Measurements from ENCODE around the gene DPP7. TPM values are rescaled to one million over a fixed set of nuclear protein-coding genes. Genes with fewer than 3 reads are reported as not detected.

DPP7 gene
- total and polyA plus RNA-seq, 2 of the 8 experiments (the other 6 are each of a cell fraction or from before 2014, with no cell fraction given), result 21.2 to 26.8 TPM

DNA sequence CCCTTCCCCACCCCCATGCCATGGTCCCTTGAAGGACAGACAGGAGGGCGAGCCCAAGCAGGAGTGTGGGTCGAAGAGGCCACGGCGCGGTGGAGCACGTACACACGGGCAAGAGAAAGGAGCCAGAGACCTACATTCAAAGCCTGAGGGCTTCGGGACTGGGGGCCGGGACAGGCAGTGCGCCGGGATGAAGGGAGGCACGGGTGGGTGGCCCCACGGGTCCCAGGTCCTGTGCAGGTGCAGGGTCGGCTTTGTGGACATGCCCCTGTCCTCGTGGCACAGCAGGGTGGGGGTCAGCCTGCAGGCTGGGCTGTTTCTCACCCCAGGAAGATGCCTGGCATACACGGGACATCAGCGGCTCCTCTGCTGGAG is 45.5 kb upstream of the DPP7 start:
- no peak overlapping the region for H3K4me3 ChIP-seq (ENCODE audit: extremely low read depth in 1 of 4, insufficient read depth in 2 of 4, low read depth in 3 of 4, low read length in 4 of 4)
- no peaks in the 10 kb centered on the region for H3K36me3 ChIP-seq (ENCODE audit: control insufficient read depth in 2 of 4, insufficient read depth in 4 of 4, low read length in 3 of 4)
- H3K56ac ChIP-seq (replicated peaks; ENCODE audit: insufficient read length, low read depth, low read length), result no peak overlapping the region
- H2BK5ac ChIP-seq (ENCODE audit: low read depth, low read length), result no peak overlapping the region
- no peak overlapping the region for H3K27ac ChIP-seq (ENCODE audit: low read depth, low read length)
- H3K9me3 ChIP-seq (ENCODE audit: insufficient read depth in 2 of 2, low read depth in 1 of 2, low read length in 1 of 2), result no peaks in the 10 kb centered on the region
- ChIA-PET CTCF (ENCODE audit: partially characterized antibody) (interaction anchor here (0.8 kb wide), 1 partner anchor 15 kb away, joined by 5 read pairs; no protein-coding TSS in a partner anchor), POLR2A (ENCODE audit: partially characterized antibody) (no interaction called here)
- DNase-seq (ENCODE audit: low read depth in 1 of 2, low spot score in 2 of 2) (no peak), FAIRE-seq (no peak)
- H3K23ac ChIP-seq (ENCODE audit: insufficient read length), result no peak overlapping the region
- H2BK15ac ChIP-seq (ENCODE audit: low read length), result no peak overlapping the region
- peaks cover 0 to 13% (median 12%) of the 10 kb centered on the region in 4 experiments; a peak in 6 of 7 replicates for H3K4me1 ChIP-seq (replicated peaks in 1 of 4; ENCODE audit: control insufficient read depth in 3 of 4, insufficient read depth in 4 of 4, low read length in 3 of 4)
- H3K9ac ChIP-seq (replicated peaks in 1 of 4; ENCODE audit: extremely low read depth in 1 of 4, low read depth in 3 of 4, low read length in 3 of 4), result no peak overlapping the region
- WGBS, 2 experiments (ENCODE audit: extremely low coverage in 1 of 2, insufficient coverage in 1 of 2, insufficient read length in 1 of 2, insufficient replicate concordance in 2 of 2, low coverage in 1 of 2, low lambda C conversion rate in 2 of 2, missing lambda C conversion rate in 1 of 2), result 75% methylated on average over 15 of the region's 17 CpGs; no CpG with 5 or more reads in 1 of the 2 experiments
- peaks cover 56 to 96% (median 91%) of the 10 kb centered on the region in 4 experiments for H3K27me3 ChIP-seq (replicated peaks in 1 of 4; ENCODE audit: control insufficient read depth in 3 of 4, extremely low read depth in 1 of 4, insufficient read depth in 3 of 4, low read length in 3 of 4)
- no peak overlapping the region for H3K4ac ChIP-seq (replicated peaks; ENCODE audit: insufficient read length, low read depth, low read length)
- H4K8ac ChIP-seq (ENCODE audit: extremely low read depth, insufficient read depth, low read length), result no peak overlapping the region
- no peak overlapping the region for H4K5ac ChIP-seq (ENCODE audit: insufficient read length, low read depth, low read length)
- no peak overlapping the region; a peak in 1 of 4 replicates for H3K4me2 ChIP-seq (ENCODE audit: insufficient read depth in 1 of 2, low read depth in 2 of 2, low read length in 2 of 2)
- peaks cover 0 to 23% of the 10 kb centered on the region in 2 experiments for H4K20me1 ChIP-seq (replicated peaks in 1 of 2; ENCODE audit: control insufficient read depth in 1 of 2, insufficient read depth in 2 of 2, low read length in 2 of 2)
- H2BK12ac ChIP-seq (ENCODE audit: low read depth, low read length), result no peak overlapping the region
- no peak overlapping the region for H2AK5ac ChIP-seq (ENCODE audit: low read depth, low read length)
- H2AFZ ChIP-seq (ENCODE audit: low read length), result no peak overlapping the region
- no peak overlapping the region for H2BK120ac ChIP-seq (replicated peaks; ENCODE audit: low read depth, low read length)
- no peaks in the 10 kb centered on the region for H3K79me2 ChIP-seq (ENCODE audit: control insufficient read depth in 1 of 2, insufficient read depth in 2 of 2, low read length in 2 of 2)
- H3K79me1 ChIP-seq (ENCODE audit: low read depth, low read length), result no peaks in the 10 kb centered on the region; the same call in 1 of the 2 replicates
- H3K14ac ChIP-seq (ENCODE audit: insufficient read length), result no peak overlapping the region
- H3K18ac ChIP-seq (ENCODE audit: extremely low read depth, low read length), result no peak overlapping the region
- H2BK20ac ChIP-seq (ENCODE audit: low read length), result no peak overlapping the region
- no peak overlapping the region for H4K91ac ChIP-seq (replicated peaks; ENCODE audit: insufficient read length, low read length)
- H3K23me2 ChIP-seq (ENCODE audit: low read depth, low read length), result peaks cover 10% of the 10 kb centered on the region; the same call in 1 of the 2 replicates
- no peak for TF ChIP-seq BRCA1 (IDR thresholded peaks at IDR 0.05; ENCODE audit: low read depth, low read length)
- no peak for TF ChIP-seq NRF1 (IDR thresholded peaks at IDR 0.05; ENCODE audit: low read depth, low read length)
- no peak for TF ChIP-seq CBX8 (IDR thresholded peaks at IDR 0.05; ENCODE audit: borderline replicate concordance, low read depth, low read length)
- TF ChIP-seq POLR2AphosphoS5 (IDR thresholded peaks at IDR 0.05; ENCODE audit: low read depth, low read length), result no peak
- TF ChIP-seq KDM1A (IDR thresholded peaks at IDR 0.05; ENCODE audit: borderline replicate concordance, low read length), result no peak
- TF ChIP-seq, protein P1, sequence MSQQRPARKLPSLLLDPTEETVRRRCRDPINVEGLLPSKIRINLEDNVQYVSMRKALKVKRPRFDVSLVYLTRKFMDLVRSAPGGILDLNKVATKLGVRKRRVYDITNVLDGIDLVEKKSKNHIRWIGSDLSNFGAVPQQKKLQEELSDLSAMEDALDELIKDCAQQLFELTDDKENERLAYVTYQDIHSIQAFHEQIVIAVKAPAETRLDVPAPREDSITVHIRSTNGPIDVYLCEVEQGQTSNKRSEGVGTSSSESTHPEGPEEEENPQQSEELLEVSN (IDR thresholded peaks at IDR 0.05), result no peak
- TF ChIP-seq GABPA (IDR thresholded peaks at IDR 0.05; ENCODE audit: borderline replicate concordance, insufficient read depth, low read length), result no peak
- no peak for TF ChIP-seq GTF2F1 (IDR thresholded peaks at IDR 0.05; ENCODE audit: borderline replicate concordance, low read depth, low read length)
- TF ChIP-seq CEBPB (IDR thresholded peaks at IDR 0.05; ENCODE audit: low read depth, low read length), result no peak
- TF ChIP-seq CTBP2 (IDR thresholded peaks at IDR 0.05; ENCODE audit: borderline replicate concordance, insufficient read depth, insufficient read length, low read length), result no peak
- no peak for TF ChIP-seq SIRT6 (IDR thresholded peaks at IDR 0.05; ENCODE audit: low read length)
- TF ChIP-seq SAP30 (IDR thresholded peaks at IDR 0.05; ENCODE audit: insufficient read depth, insufficient replicate concordance, low read length), result no peak
- no peak for TF ChIP-seq MAFK (IDR thresholded peaks at IDR 0.05; ENCODE audit: low read depth, low read length)
- no peak for TF ChIP-seq RFX5 (IDR thresholded peaks at IDR 0.05; ENCODE audit: borderline replicate concordance, low read depth, low read length)
